Left ventricle myocardium superior (tissue), 1 donor: Measurements from ENCODE around the gene BANP. TPM values are rescaled to one million over a fixed set of nuclear protein-coding genes. Genes with fewer than 3 reads are reported as not detected.

ENCODE experiments used
- ATAC-seq: fragments of 200-7000 bp; cut with Tn5 transposase; one replicate; pipeline ENCODE4 v1.9.1; 2020; ENCODE audit warnings: mild to moderate bottlenecking, moderate library complexity
- DNase-seq: peaks from one replicate; pipeline ENCODE4 v3.0.0-alpha.2; 2020
- intact Hi-C: fragments of 100-400 bp; cut with micrococcal nuclease; formaldehyde crosslinking; loops from one replicate; pipeline ENCODE4 v1.11.0; 2022
- total RNA-seq: library from RNA; stranded (reverse); fragmentation: NEBNext Ultra II Directional; extraction: Animal tissue kit (Norgen Biotek cat#: 25700); gene quantifications from one replicate; pipeline ENCODE4 v1.2.1, GENCODE V29; 2021
- donor health status: DM: no; HTN: yes; CAD: no; lungs with severe emphysema.

Gene BANP
- total RNA-seq, 1 donor from 2014 or later, result 15.5 TPM

GRCh38 chr16:88055356-88055755 is 104.1 kb downstream of the BANP start:
- ATAC-seq, result no peak
- no peak for DNase-seq
- intact Hi-C loops, result no loop called here

- ATAC-seq (no peak), DNase-seq (no peak)
- intact Hi-C loops, result no loop called here
Observed at GRCh38 chr16:88056212-88056611, 105.0 kb downstream of the BANP start.

GRCh38 chr16:88057656-88058055 is 106.4 kb downstream of the BANP start:
- DNase-seq (no peak), ATAC-seq (no peak)
- intact Hi-C loops, result no loop called here

GRCh38 chr16:88058136-88058535 is 106.9 kb downstream of the BANP start:
- DNase-seq, result no peak
- no peak for ATAC-seq
- intact Hi-C loops, result no loop called here

GRCh38 chr16:88058817-88059216 is 107.6 kb downstream of the BANP start:
- no peak for ATAC-seq
- DNase-seq, result peak; percentile 21
- intact Hi-C loops, result no loop called here

- intact Hi-C loops, result no loop called here
- DNase-seq, result peak; percentile 20
Observed at GRCh38 chr16:88059701-88060386, 108.6 kb downstream of the BANP start.

GRCh38 chr16:88060524-88061219 is 109.4 kb downstream of the BANP start:
- intact Hi-C loops, result no loop called here
- no peak for DNase-seq
- no peak for ATAC-seq

More at GRCh38 chr16:88059701-88060386, 108.6 kb downstream of the BANP start:
- no peak for ATAC-seq

GRCh38 chr16:88061346-88062110 is 110.3 kb downstream of the BANP start:
- intact Hi-C loops, result no loop called here
- DNase-seq (no peak), ATAC-seq (no peak)

GRCh38 chr16:88062341-88063210 is 111.3 kb downstream of the BANP start:
- DNase-seq (peak; percentile 64), ATAC-seq (peak; percentile 85)
- intact Hi-C loops, result no loop called here

- DNase-seq, result peak; percentile 66
- intact Hi-C loops, result no loop called here
- ATAC-seq, result peak; percentile 78
Observed at GRCh38 chr16:88063211-88063773, 112.1 kb downstream of the BANP start.

GRCh38 chr16:88064011-88064888 is 113.0 kb downstream of the BANP start:
- intact Hi-C loops, result no loop called here
- no peak for ATAC-seq
- DNase-seq, result peak; percentile 20

GRCh38 chr16:88064889-88065746 is 113.9 kb downstream of the BANP start:
- intact Hi-C loops, result no loop called here
- ATAC-seq (no peak), DNase-seq (no peak)

GRCh38 chr16:88065747-88066142 is 114.5 kb downstream of the BANP start:
- DNase-seq, result peak; percentile 29
- intact Hi-C loops, result no loop called here
- no peak for ATAC-seq

- intact Hi-C loops, result no loop called here
- peak; percentile 13 for DNase-seq
- ATAC-seq, result no peak
Observed at GRCh38 chr16:88066234-88066633, 115.0 kb downstream of the BANP start.

- ATAC-seq (no peak), DNase-seq (peak; percentile 19)
- intact Hi-C loops, result no loop called here
Observed at GRCh38 chr16:88066680-88067529, 115.7 kb downstream of the BANP start.
